ENCODE data around the gene AOPEP. TPM values are rescaled to one million over a fixed set of nuclear protein-coding genes. Genes with fewer than 3 reads are reported as not detected.
A peak's percentile ranks its signal among the peaks of the same experiment; 100 is the strongest.
"Not testable (repeated sequence)": the region's sequence is repeated elsewhere in the genome, so short reads cannot be mapped to it uniquely, and the experiment has no call there.

Gene AOPEP
- total RNA-seq, 1 donor from 2014 or later: 79.7 TPM

GRCh38 chr9:94870793-94871558, 144.5 kb downstream of the AOPEP start:
- intact Hi-C loops (cut with DNase I): no loop called here
- TF ChIP-seq CTCF (IDR thresholded peaks at IDR 0.05): no peak
- peaks cover 52% of the 10 kb centered on the region for H3K4me1 ChIP-seq

GRCh38 chr9:94872083-94872833, 145.8 kb downstream of the AOPEP start:
- H3K9me3 ChIP-seq: no peaks in the 10 kb centered on the region
- no peak for ATAC-seq
- H3K27ac ChIP-seq: peak overlapping the region; percentile 31
- DNase-seq: no peak
- intact Hi-C loops (cut with DNase I): no loop called here
- H3K4me1 ChIP-seq: peaks cover 40% of the 10 kb centered on the region
- TF ChIP-seq CTCF (IDR thresholded peaks at IDR 0.05): no peak
- H3K27me3 ChIP-seq: no peaks in the 10 kb centered on the region
- no peaks in the 10 kb centered on the region for H3K36me3 ChIP-seq
- no peak overlapping the region for H3K4me3 ChIP-seq

More at GRCh38 chr9:94870793-94871558, 144.5 kb downstream of the AOPEP start:
- H3K27ac ChIP-seq: no peak overlapping the region
- H3K9me3 ChIP-seq: no peaks in the 10 kb centered on the region
- no peaks in the 10 kb centered on the region for H3K36me3 ChIP-seq
- no peaks in the 10 kb centered on the region for H3K27me3 ChIP-seq
- peak; percentile 49 for ATAC-seq
- DNase-seq: no peak
- no peak overlapping the region for H3K4me3 ChIP-seq

GRCh38 chr9:94872891-94873511, 146.5 kb downstream of the AOPEP start:
- intact Hi-C loops (cut with DNase I): no loop called here
- TF ChIP-seq CTCF (IDR thresholded peaks at IDR 0.05): no peak
- no peak overlapping the region for H3K4me3 ChIP-seq
- peaks cover 33% of the 10 kb centered on the region for H3K4me1 ChIP-seq
- no peaks in the 10 kb centered on the region for H3K9me3 ChIP-seq
- no peaks in the 10 kb centered on the region for H3K27me3 ChIP-seq
- ATAC-seq: no peak
- peak overlapping the region; percentile 31 for H3K27ac ChIP-seq
- H3K36me3 ChIP-seq: no peaks in the 10 kb centered on the region
- no peak for DNase-seq

- Histone ChIP-seq H3K27me3 (no peaks in the 10 kb centered on the region), H3K36me3 (no peaks in the 10 kb centered on the region), H3K9me3 (no peaks in the 10 kb centered on the region), H3K27ac (peak overlapping the region; percentile 7), H3K4me3 (no peak overlapping the region), H3K4me1 (peaks cover 26% of the 10 kb centered on the region)
- TF ChIP-seq CTCF (IDR thresholded peaks at IDR 0.05): no peak
- no peak for DNase-seq
- intact Hi-C loops (cut with DNase I): no loop called here
- ATAC-seq: peak; percentile 45
Measured at GRCh38 chr9:94874316-94874715, 147.8 kb downstream of the AOPEP start.

GRCh38 chr9:94875300-94876020, 149.0 kb downstream of the AOPEP start:
- peak overlapping the region; percentile 17 for H3K27ac ChIP-seq
- intact Hi-C loops (cut with DNase I): no loop called here
- H3K4me3 ChIP-seq: no peak overlapping the region
- no peaks in the 10 kb centered on the region for H3K27me3 ChIP-seq
- H3K36me3 ChIP-seq: no peaks in the 10 kb centered on the region
- no peaks in the 10 kb centered on the region for H3K9me3 ChIP-seq
- no peak for TF ChIP-seq CTCF (IDR thresholded peaks at IDR 0.05)
- DNase-seq: no peak
- peaks cover 26% of the 10 kb centered on the region for H3K4me1 ChIP-seq
- ATAC-seq: peak; percentile 54

- peaks cover 37% of the 10 kb centered on the region for H3K4me1 ChIP-seq
- intact Hi-C loops (cut with DNase I); ATAC-seq: not testable (repeated sequence)
Measured at GRCh38 chr9:94878804-94879203, 152.3 kb downstream of the AOPEP start.

More at GRCh38 chr9:94878804-94879203, 152.3 kb downstream of the AOPEP start:
- not testable (repeated sequence) for H3K36me3 ChIP-seq, H3K27me3 ChIP-seq, H3K9me3 ChIP-seq, H3K27ac ChIP-seq, H3K4me3 ChIP-seq, DNase-seq

All from upper lobe of right lung (tissue), 1 donor.